IMR-90 (cell line): ENCODE measurements around the gene KIAA0825.

ENCODE experiments used
- BHLHE40 ChIP-seq: fragments of 150-350 bp; IDR thresholded peaks from 2 replicates; pipeline ENCODE4 v1.6.1; 2016; ENCODE audit warnings: mild to moderate bottlenecking, low read depth, low read length
- CHD1 ChIP-seq: IDR thresholded peaks from 2 replicates; pipeline ENCODE4 v1.6.1; 2012; ENCODE audit warnings: low read depth, low read length, improper control_type of control experiment
- FOS ChIP-seq: fragments of 150-350 bp; IDR thresholded peaks from 2 replicates; pipeline ENCODE4 v1.6.1; 2016; ENCODE audit warnings: low read depth, low read length
- MAFK ChIP-seq: IDR thresholded peaks from 2 replicates; pipeline ENCODE4 v1.6.1; 2012; ENCODE audit warnings: low read depth, low read length, improper control_type of control experiment
- MAZ ChIP-seq: IDR thresholded peaks from 2 replicates; pipeline ENCODE4 v1.6.1; 2012; ENCODE audit warnings: low read depth, mild to moderate bottlenecking, low read length, improper control_type of control experiment, moderate library complexity, borderline replicate concordance
- MXI1 ChIP-seq: IDR thresholded peaks from 2 replicates; pipeline ENCODE4 v1.6.1; 2012; ENCODE audit warnings: low read depth, mild to moderate bottlenecking, low read length, moderate library complexity, borderline replicate concordance
- POLR2A ChIP-seq: IDR thresholded peaks from 2 replicates; pipeline ENCODE4 v1.6.1; 2012; ENCODE audit warnings: mild to moderate bottlenecking, low read depth, low read length
- RAD21 ChIP-seq: IDR thresholded peaks from 2 replicates; pipeline ENCODE4 v1.6.1; 2012; ENCODE audit warnings: low read length, improper control_type of control experiment
- RCOR1 ChIP-seq: IDR thresholded peaks from 2 replicates; pipeline ENCODE4 v1.6.1; 2012; ENCODE audit warnings: mild to moderate bottlenecking, low read length, improper control_type of control experiment; ENCODE audit not compliant: insufficient replicate concordance
- RFX5 ChIP-seq: IDR thresholded peaks from 2 replicates; pipeline ENCODE4 v1.8.0; 2012; ENCODE audit warnings: low read depth, mild to moderate bottlenecking, low read length, moderate library complexity
- SMC3 ChIP-seq: fragments of 150-350 bp; IDR thresholded peaks from 2 replicates; pipeline ENCODE4 v1.6.1; 2016; ENCODE audit warnings: low read depth, mild to moderate bottlenecking, antibody characterized with exemption, low read length, moderate library complexity
- TF ChIP-seq, protein P1 (sequence below): conservative IDR thresholded peaks from 2 replicates; pipeline ENCODE4 v1.5.1; 2012; ENCODE audit warnings: mild to moderate bottlenecking, low read depth, low read length, improper control_type of control experiment
- TF ChIP-seq, protein P2 (sequence below): fragments of 150-350 bp; IDR thresholded peaks from 2 replicates; pipeline ENCODE4 v1.6.1; 2017; ENCODE audit warnings: mild to moderate bottlenecking, antibody characterized with exemption, low read length, low read depth

GRCh38 chr5:94244921-94245320 is 373.5 kb downstream of the KIAA0825 start:
- TF ChIP-seq, protein P1, sequence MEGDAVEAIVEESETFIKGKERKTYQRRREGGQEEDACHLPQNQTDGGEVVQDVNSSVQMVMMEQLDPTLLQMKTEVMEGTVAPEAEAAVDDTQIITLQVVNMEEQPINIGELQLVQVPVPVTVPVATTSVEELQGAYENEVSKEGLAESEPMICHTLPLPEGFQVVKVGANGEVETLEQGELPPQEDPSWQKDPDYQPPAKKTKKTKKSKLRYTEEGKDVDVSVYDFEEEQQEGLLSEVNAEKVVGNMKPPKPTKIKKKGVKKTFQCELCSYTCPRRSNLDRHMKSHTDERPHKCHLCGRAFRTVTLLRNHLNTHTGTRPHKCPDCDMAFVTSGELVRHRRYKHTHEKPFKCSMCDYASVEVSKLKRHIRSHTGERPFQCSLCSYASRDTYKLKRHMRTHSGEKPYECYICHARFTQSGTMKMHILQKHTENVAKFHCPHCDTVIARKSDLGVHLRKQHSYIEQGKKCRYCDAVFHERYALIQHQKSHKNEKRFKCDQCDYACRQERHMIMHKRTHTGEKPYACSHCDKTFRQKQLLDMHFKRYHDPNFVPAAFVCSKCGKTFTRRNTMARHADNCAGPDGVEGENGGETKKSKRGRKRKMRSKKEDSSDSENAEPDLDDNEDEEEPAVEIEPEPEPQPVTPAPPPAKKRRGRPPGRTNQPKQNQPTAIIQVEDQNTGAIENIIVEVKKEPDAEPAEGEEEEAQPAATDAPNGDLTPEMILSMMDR: no peak
- TF ChIP-seq BHLHE40 (no peak), RAD21 (no peak), MAFK (no peak), RFX5 (no peak), POLR2A (no peak), MXI1 (no peak), SMC3 (no peak), CHD1 (no peak), MAZ (no peak), RCOR1 (no peak), FOS (no peak)
- TF ChIP-seq, protein P2, sequence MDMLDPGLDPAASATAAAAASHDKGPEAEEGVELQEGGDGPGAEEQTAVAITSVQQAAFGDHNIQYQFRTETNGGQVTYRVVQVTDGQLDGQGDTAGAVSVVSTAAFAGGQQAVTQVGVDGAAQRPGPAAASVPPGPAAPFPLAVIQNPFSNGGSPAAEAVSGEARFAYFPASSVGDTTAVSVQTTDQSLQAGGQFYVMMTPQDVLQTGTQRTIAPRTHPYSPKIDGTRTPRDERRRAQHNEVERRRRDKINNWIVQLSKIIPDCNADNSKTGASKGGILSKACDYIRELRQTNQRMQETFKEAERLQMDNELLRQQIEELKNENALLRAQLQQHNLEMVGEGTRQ: no peak
